NCI-H2196 (cell line): ENCODE measurements around the gene SLC15A3.
A peak's percentile ranks its signal among the peaks of the same experiment; 100 is the strongest.

ENCODE experiments used
- DNase-seq: peaks from one replicate; lab custom pipeline; 2025; ENCODE audit not compliant: unreplicated experiment; lab: John Stamatoyannopoulos, UW

Gene SLC15A3

GRCh38 chr11:60931917-60932316 lies 20.1 kb downstream of the SLC15A3 start:
- DNase-seq = no peak

GRCh38 chr11:60930394-60930793 lies 21.6 kb downstream of the SLC15A3 start:
- DNase-seq = no peak

GRCh38 chr11:60929764-60930163 lies 22.2 kb downstream of the SLC15A3 start:
- DNase-seq = no peak

GRCh38 chr11:60928563-60929001 lies 23.4 kb downstream of the SLC15A3 start:
- no peak for DNase-seq

GRCh38 chr11:60927600-60927999 lies 24.4 kb downstream of the SLC15A3 start:
- DNase-seq = no peak

GRCh38 chr11:60927061-60927592 lies 24.8 kb downstream of the SLC15A3 start:
- no peak for DNase-seq

GRCh38 chr11:60926500-60926899 lies 25.5 kb downstream of the SLC15A3 start:
- no peak for DNase-seq

GRCh38 chr11:60925868-60926267 lies 26.1 kb downstream of the SLC15A3 start:
- no peak for DNase-seq

- DNase-seq = no peak
Measured at GRCh38 chr11:60924906-60925853, 26.8 kb downstream of the SLC15A3 start.

GRCh38 chr11:60924110-60924905 lies 27.7 kb downstream of the SLC15A3 start, which contains the start of gene TMEM132A:
Gene TMEM132A, plus strand, starts transcription at chr11:60924460. Its CDS starts 174 bp downstream, at chr11:60924634.
- DNase-seq = peak; percentile 73

- DNase-seq = no peak
Measured at GRCh38 chr11:60923800-60924109, 28.2 kb downstream of the SLC15A3 start.

GRCh38 chr11:60923326-60923725 lies 28.6 kb downstream of the SLC15A3 start:
- DNase-seq = no peak

GRCh38 chr11:60922906-60923305 lies 29.1 kb downstream of the SLC15A3 start:
- DNase-seq = no peak

GRCh38 chr11:60921777-60922335 lies 30.1 kb downstream of the SLC15A3 start:
- no peak for DNase-seq

- no peak for DNase-seq
Measured at GRCh38 chr11:60921259-60921658, 30.7 kb downstream of the SLC15A3 start.

- no peak for DNase-seq
Measured at GRCh38 chr11:60919956-60920355, 32.0 kb downstream of the SLC15A3 start.

- no peak for DNase-seq
Measured at GRCh38 chr11:60919320-60919719, 32.7 kb downstream of the SLC15A3 start.

GRCh38 chr11:60918939-60919265 lies 33.1 kb downstream of the SLC15A3 start:
- DNase-seq = no peak

GRCh38 chr11:60918251-60918938 lies 33.6 kb downstream of the SLC15A3 start:
- no peak for DNase-seq

- no peak for DNase-seq
Measured at GRCh38 chr11:60917267-60917666, 34.7 kb downstream of the SLC15A3 start.

GRCh38 chr11:60916669-60917206 lies 35.2 kb downstream of the SLC15A3 start:
- no peak for DNase-seq
